ENCODE results near the gene MBD5.

Gene MBD5

GRCh38 chr2:148300544-148300943, 279.7 kb downstream of the MBD5 start:
- peak; percentile 40 for DNase-seq (ENCODE audit: low read depth)
- H3K4me3 ChIP-seq (ENCODE audit: low read depth, low read length) = no peak overlapping the region
- no peak for TF ChIP-seq CTCF (conservative IDR thresholded peaks at IDR 0.05; ENCODE audit: low read depth, low read length)

GRCh38 chr2:148301362-148301761, 280.5 kb downstream of the MBD5 start:
- no peak for DNase-seq (ENCODE audit: low read depth)

GRCh38 chr2:148302526-148302925, 281.6 kb downstream of the MBD5 start:
- DNase-seq (ENCODE audit: low read depth) = no peak
- TF ChIP-seq CTCF (conservative IDR thresholded peaks at IDR 0.05; ENCODE audit: low read depth, low read length) = no peak

More at GRCh38 chr2:148301362-148301761, 280.5 kb downstream of the MBD5 start:
- H3K4me3 ChIP-seq (ENCODE audit: low read depth, low read length) = no peak overlapping the region
- TF ChIP-seq CTCF (conservative IDR thresholded peaks at IDR 0.05; ENCODE audit: low read depth, low read length) = no peak

GRCh38 chr2:148303161-148303560, 282.3 kb downstream of the MBD5 start:
- no peak overlapping the region for H3K4me3 ChIP-seq (ENCODE audit: low read depth, low read length)
- TF ChIP-seq CTCF (conservative IDR thresholded peaks at IDR 0.05; ENCODE audit: low read depth, low read length) = no peak
- DNase-seq (ENCODE audit: low read depth) = peak; percentile 69

More at GRCh38 chr2:148302526-148302925, 281.6 kb downstream of the MBD5 start:
- no peak overlapping the region for H3K4me3 ChIP-seq (ENCODE audit: low read depth, low read length)

GRCh38 chr2:148305476-148305875, 284.6 kb downstream of the MBD5 start:
- peak; percentile 28 for DNase-seq (ENCODE audit: low read depth)
- H3K4me3 ChIP-seq (ENCODE audit: low read depth, low read length) = no peak overlapping the region
- no peak for TF ChIP-seq CTCF (conservative IDR thresholded peaks at IDR 0.05; ENCODE audit: low read depth, low read length)

- H3K4me3 ChIP-seq (ENCODE audit: low read depth, low read length) = no peak overlapping the region
- no peak for TF ChIP-seq CTCF (conservative IDR thresholded peaks at IDR 0.05; ENCODE audit: low read depth, low read length)
- DNase-seq (ENCODE audit: low read depth) = no peak
Observed at GRCh38 chr2:148306027-148306426, 285.1 kb downstream of the MBD5 start.

GRCh38 chr2:148317598-148317997, 296.7 kb downstream of the MBD5 start:
- H3K4me3 ChIP-seq (ENCODE audit: low read depth, low read length) = no peak overlapping the region
- no peak for DNase-seq (ENCODE audit: low read depth)
- TF ChIP-seq CTCF (conservative IDR thresholded peaks at IDR 0.05; ENCODE audit: low read depth, low read length) = no peak

Data from choroid plexus epithelial cell (primary cell).